GM13977 (cell line): ENCODE measurements around the gene TRAF3IP1.
"Not testable (repeated sequence)": the region's sequence is repeated elsewhere in the genome, so short reads cannot be mapped to it uniquely, and the experiment has no call there.

Experiments
- DNase-seq: peaks from one replicate; pipeline ENCODE4 v3.0.0; 2012; ENCODE audit warnings: low spot score
- CTCF ChIP-seq: IDR thresholded peaks from 2 replicates; pipeline ENCODE4 v1.5.1; 2012; ENCODE audit warnings: mild to moderate bottlenecking, control low read depth; ENCODE audit not compliant: insufficient read depth; ENCODE audit errors: extremely low read depth, missing control alignments
- in situ Hi-C: fragments of 300-500 bp; cut with MboI; formaldehyde crosslinking; loops from one replicate; pipeline ENCODE4 v1.12.0; 2022; ENCODE audit warnings: low sequenced_read_pairs, low pct_unique_long_range_greater_than_20kb, mixed read lengths, inconsistent platforms; ENCODE audit not compliant: unreplicated experiment

TRAF3IP1 gene

GRCh38 chr2:238320246-238320647 lies at the start of gene TRAF3IP1:
Gene TRAF3IP1 (plus strand): TSS chr2:238320518. CDS start chr2:238320663, 145 bp downstream.
- DNase-seq = peak; percentile 99
- in situ Hi-C loops = no loop called here
- TF ChIP-seq CTCF = no peak

- no peak for TF ChIP-seq CTCF
- in situ Hi-C loops = no loop called here
- no peak for DNase-seq
These were observed 49.7 kb upstream of the TRAF3IP1 start for GRCh38 chr2:238270606-238271005.

- in situ Hi-C loops = no loop called here
- no peak for DNase-seq
- no peak for TF ChIP-seq CTCF
These were observed 49.2 kb upstream of the TRAF3IP1 start for GRCh38 chr2:238271061-238271554.

- DNase-seq, in situ Hi-C loops: not testable (repeated sequence)
These were observed 48.6 kb upstream of the TRAF3IP1 start for GRCh38 chr2:238271686-238272085.

- no peak for DNase-seq
- no peak for TF ChIP-seq CTCF
- in situ Hi-C loops = no loop called here
These were observed 48.2 kb upstream of the TRAF3IP1 start for GRCh38 chr2:238272156-238272555.

- in situ Hi-C loops, DNase-seq: not testable (repeated sequence)
These were observed 46.9 kb upstream of the TRAF3IP1 start for GRCh38 chr2:238273433-238273832.

- in situ Hi-C loops = no loop called here
- no peak for DNase-seq
- no peak for TF ChIP-seq CTCF
These were observed 46.0 kb upstream of the TRAF3IP1 start for GRCh38 chr2:238274152-238274865.
